Activated naive CD4-positive, alpha-beta T cell treated with anti-CD3 and anti-CD28 coated beads, Interleukin-2, amount 50 U/mL, for 72 hours (primary cell): ENCODE data around the gene CHRNA9. TPM values are rescaled to one million over a fixed set of nuclear protein-coding genes. Genes with fewer than 3 reads are reported as not detected.
"Not testable (repeated sequence)": the region's sequence is repeated elsewhere in the genome, so short reads cannot be mapped to it uniquely, and the experiment has no call there.

Experiments
- ATAC-seq, 2 donors: fragments of 150-1000 bp; cut with Tn5 transposase; 2 replicates each; pipeline ENCODE4 v1.10.0; 2021; ENCODE audit warnings: mild to moderate bottlenecking in 2 of 2, moderate library complexity in 2 of 2
- DNase-seq, 2 donors: peaks; one replicate each; pipeline ENCODE4 v3.0.0; 2021 to 2022; ENCODE audit warnings: low spot score in 2 of 2
- H3K27ac Mint-ChIP-seq, 2 donors: one replicate each; pipeline ENCODE4 v1.8.0; 2022; ENCODE audit warnings: mild to moderate bottlenecking in 2 of 2, mixed read lengths in 2 of 2
- H3K36me3 Mint-ChIP-seq, 2 donors: one replicate each; pipeline ENCODE4 v1.8.0; 2022; ENCODE audit warnings: mixed read lengths in 2 of 2
- H3K9me3 Mint-ChIP-seq, 2 donors: one replicate each; pipeline ENCODE4 v1.8.0; 2022; ENCODE audit warnings: mixed read lengths in 2 of 2
- total RNA-seq, 2 donors: library from RNA; stranded (reverse); gene quantifications; one replicate each; pipeline ENCODE4 v1.2.3, GENCODE V29; 2022

CHRNA9 gene
- total RNA-seq, 2 donors from 2014 or later = not detected

DNA sequence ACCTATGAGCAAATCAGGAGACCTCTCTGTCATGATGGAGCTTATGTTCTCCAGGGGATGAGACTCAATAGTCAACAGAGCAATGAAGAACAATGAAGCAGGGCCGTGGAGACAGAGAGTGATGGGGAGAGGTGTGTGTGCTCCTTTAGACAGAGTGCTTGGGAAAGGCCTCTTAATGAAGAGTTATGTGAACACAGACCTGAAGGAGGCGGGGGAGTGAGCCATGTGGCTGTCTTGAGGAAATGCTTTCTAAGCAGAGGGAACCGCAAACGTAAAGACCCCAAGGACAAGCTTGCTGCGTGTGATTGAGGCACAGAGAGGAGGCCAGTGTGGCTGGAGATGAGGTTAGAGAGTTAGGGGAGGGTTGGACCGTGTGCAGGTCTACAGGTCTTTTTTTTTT is 53.1 kb downstream of the CHRNA9 start:
- no peaks in the 10 kb centered on the region for H3K9me3 Mint-ChIP-seq
- H3K36me3 Mint-ChIP-seq = no peaks in the 10 kb centered on the region
- no peak for DNase-seq
- no peak for ATAC-seq
- H3K27ac Mint-ChIP-seq = no peak overlapping the region

DNA sequence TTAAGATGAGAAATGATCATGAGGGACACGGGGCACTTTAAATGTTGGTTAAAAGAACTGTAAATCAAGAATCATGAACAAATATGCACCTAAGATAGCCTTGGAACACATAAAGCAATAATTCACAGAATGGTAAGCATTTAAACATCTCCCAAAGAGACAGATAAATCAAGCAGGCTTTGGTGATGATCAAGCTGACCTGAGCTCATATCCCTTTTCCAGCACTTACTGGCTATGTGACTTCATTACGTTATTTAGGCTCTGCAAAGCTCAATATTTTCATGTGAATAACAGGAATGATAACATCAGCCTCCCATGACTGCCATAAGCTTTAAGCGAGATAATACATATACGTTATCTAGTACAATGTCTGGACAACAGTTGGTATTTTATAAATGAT is 54.9 kb downstream of the CHRNA9 start:
- H3K9me3 Mint-ChIP-seq = no peaks in the 10 kb centered on the region
- no peak for DNase-seq
- H3K36me3 Mint-ChIP-seq = no peaks in the 10 kb centered on the region
- no peak overlapping the region for H3K27ac Mint-ChIP-seq
- no peak for ATAC-seq

DNA sequence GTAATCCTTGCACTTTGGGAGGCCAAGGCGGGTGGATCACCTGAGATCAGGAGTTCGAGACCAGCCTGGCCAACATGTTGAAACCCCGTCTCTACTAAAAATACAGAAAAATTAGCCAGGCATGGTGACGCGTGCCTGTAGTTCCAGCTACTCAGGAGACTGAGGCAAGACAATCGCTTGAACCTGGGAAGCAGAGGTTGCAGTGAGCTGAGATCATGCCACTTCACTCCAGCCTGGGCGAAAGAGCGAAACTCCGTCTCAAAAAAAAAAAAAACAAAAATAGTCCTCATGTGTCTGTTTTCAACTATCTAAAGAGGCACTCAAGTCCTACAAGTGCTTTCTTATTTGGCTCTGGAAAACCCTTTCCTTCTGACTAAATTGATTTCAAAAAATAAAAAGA is 57.1 kb downstream of the CHRNA9 start:
- not testable (repeated sequence) for H3K9me3 Mint-ChIP-seq, DNase-seq, H3K36me3 Mint-ChIP-seq, H3K27ac Mint-ChIP-seq, ATAC-seq

DNA sequence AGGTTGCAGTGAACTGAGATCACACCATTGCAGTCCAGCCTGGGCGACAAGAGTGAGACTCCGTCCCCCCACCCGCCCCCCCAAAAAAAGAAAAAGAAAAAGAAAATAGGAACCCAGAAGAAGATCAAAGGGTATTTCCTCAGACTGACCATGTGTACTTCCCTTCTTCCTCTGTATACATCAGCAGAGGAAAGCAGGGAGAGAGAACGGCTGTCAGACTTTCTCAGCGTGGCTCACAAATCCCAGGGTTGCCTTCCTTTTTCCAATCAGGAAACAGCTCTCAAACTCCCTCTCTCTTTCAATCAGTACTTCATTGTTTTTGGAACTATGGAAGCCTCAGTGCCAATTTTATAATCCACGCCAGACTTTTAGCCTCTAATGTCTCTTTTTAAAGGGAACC is 59.1 kb downstream of the CHRNA9 start:
- H3K36me3 Mint-ChIP-seq = no peaks in the 10 kb centered on the region
- ATAC-seq (no peak), DNase-seq (no peak)
- no peaks in the 10 kb centered on the region for H3K9me3 Mint-ChIP-seq
- H3K27ac Mint-ChIP-seq = no peak overlapping the region

DNA sequence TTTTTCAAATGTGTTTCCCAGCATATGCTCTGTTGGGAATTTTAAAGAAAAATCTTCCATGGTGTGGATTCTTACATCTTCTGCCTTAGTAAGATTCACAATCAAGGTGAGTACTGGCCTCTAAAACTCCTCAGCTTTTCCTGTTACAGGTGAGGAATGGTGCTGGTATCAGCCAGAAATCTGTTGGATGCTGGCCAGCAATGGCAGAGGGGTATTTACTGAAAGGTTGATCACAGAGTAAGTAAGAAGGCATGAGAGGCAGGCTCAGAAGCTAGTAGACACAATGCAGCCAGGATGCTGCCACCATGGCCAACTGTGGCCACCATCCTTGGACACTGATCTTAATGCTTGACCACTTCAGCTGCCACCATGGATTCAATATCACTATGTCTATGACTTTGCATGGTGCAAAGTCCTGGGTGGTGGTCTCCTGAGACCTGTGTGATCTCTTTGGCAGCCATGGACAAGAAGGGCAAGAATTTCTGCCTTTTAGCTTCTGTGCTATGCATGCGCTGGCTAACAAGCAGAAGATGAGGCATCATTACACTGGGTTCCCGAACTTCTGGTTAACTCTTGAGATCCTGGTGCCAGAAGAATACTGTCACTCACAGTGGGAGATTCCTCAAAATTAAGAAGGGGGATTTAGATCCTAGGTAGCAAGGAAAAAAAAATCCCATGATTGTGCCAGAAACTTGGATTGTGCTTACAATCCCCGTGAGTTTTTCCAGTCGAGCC is 60.2 kb downstream of the CHRNA9 start:
- Mint-ChIP-seq H3K27ac (no peak overlapping the region), H3K36me3 (no peaks in the 10 kb centered on the region), H3K9me3 (no peaks in the 10 kb centered on the region)
- ATAC-seq (no peak), DNase-seq (no peak)

DNA sequence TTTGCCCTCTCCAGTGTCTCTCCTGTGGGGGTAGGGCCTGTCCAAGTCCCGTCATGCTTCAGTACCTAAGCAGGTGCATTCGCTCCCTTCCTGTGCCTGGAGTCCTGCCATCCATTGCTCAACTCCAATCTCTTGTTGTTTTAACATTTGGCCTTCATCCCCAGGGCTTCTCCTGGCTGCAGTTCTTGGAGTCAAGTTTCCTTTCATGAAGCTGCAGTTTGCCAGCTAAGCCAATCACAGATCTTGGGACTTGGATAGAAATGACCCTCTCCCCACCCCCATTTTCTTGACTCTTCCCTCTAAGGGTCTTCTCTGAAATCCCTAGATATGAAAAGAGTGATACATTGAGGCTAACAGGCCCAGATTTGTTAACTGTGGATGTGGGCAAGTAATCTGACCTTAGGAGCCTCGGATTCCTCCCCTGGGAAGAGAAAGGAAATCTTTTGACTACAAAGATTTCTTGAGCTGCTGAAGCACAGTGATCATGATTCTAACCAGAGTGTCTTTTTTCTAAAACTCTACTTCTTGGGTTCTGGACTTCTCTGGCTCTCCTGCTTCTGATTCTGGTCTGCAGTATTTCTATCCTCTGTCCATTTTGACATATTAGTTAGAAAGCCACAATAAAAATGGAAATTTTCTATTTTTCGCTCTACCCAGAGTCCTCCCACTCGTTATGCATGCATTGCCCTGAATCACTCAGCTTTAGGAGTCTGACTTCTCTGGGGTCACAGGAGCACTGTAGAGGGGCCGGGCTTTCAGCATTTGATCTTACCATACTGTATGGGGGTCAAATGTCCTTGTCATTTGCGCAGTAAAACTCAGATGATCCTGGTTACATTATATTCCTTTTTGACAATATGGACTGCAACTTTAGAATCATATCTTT is 61.0 kb downstream of the CHRNA9 start:
- Mint-ChIP-seq H3K36me3 (no peaks in the 10 kb centered on the region), H3K27ac (no peak overlapping the region), H3K9me3 (no peaks in the 10 kb centered on the region)
- no peak for ATAC-seq
- no peak for DNase-seq

DNA sequence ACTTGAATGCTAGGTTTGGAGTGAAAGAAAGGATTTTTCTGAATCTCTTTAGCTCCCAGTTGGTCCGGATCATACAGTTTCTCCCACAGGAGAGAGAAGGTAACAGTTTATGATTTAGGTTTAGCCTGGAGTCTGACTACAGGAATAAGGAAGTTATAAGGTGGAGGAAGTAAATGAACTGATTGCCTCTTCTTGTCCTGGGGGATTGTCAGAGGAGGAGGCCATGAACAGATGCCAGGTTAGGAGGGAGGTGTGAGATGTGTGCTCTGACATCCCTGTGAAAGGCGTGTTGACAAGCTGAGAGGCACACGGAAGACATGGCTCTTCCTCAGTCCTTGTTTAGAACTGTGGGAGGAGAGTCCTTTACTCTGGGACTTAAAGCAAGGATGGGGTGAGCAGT is 64.4 kb downstream of the CHRNA9 start:
- DNase-seq (no peak), ATAC-seq (no peak)
- H3K36me3 Mint-ChIP-seq = no peaks in the 10 kb centered on the region
- no peaks in the 10 kb centered on the region for H3K9me3 Mint-ChIP-seq
- peak overlapping the region in 1 of 2 donors; percentile 44 for H3K27ac Mint-ChIP-seq

DNA sequence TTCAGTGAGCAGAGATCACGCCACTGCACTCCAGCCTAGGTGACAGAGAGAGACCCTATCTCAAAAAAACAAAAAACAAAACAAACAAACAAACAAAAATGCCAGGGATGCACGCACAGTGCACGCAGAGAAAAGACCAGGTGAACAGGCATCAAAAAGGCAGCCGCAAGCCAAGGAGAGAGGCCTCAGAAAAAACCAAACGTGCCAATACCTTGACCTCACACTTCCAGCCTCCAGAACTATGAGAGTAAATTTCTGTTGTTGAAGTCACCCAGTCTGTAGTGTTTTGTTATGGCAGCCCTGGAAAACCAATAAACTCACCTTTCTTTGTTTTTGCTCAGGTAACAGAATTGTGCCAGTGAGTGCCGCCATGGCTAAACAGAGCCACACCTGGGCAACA is 66.0 kb downstream of the CHRNA9 start:
- H3K36me3 Mint-ChIP-seq = peaks cover 7% of the 10 kb centered on the region in 2 donors
- no peak overlapping the region for H3K27ac Mint-ChIP-seq
- H3K9me3 Mint-ChIP-seq = no peaks in the 10 kb centered on the region
- ATAC-seq = no peak
- no peak for DNase-seq

DNA sequence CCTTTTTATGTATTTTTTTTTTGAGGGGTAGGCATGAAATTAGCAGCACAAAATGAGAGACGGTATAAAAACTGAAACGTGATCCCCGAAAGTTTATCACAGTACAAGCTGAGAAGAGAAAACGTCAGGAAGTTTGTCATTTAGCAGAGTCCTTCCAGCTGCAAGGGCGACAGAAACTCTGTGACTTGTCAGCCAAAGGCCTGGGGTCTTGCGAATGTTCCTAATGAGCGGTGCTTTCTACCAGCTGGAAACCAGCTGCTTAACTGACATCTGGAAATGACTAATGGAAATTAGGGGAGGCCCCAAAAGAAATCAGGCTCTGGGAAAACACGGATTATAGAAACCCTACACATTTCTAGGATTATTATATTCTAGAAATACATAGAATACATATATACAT is 66.5 kb downstream of the CHRNA9 start:
- peaks cover 9 to 12% of the 10 kb centered on the region in 2 donors for H3K36me3 Mint-ChIP-seq
- DNase-seq = no peak
- no peak for ATAC-seq

DNA sequence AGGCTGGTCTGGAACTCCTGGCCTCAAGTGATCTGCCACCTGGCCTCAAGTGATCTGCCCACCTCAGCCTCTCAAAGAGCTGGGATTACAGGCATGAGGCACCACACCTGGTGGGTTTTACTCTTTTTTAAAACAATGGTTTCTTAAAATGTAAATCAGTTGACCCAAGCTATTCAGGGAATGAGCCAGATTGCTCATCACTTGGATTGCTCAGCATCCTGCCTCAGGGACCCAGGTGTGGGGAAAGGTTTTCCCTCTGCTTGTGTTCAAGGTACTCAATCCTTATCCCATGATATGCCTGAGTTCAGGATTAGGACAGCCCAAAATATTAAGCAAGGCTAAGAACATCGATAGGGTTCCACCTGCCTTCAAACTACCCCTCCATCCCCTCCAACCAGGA is 67.4 kb downstream of the CHRNA9 start:
- DNase-seq (no peak), ATAC-seq (no peak)
- no peak overlapping the region for H3K27ac Mint-ChIP-seq
- H3K36me3 Mint-ChIP-seq = peaks cover 14 to 20% of the 10 kb centered on the region in 2 donors
- peaks cover under 1 to 6% of the 10 kb centered on the region in 2 donors for H3K9me3 Mint-ChIP-seq

More for the DNA sequence above, 66.5 kb downstream of the CHRNA9 start:
- Mint-ChIP-seq H3K27ac (no peak overlapping the region), H3K9me3 (no peaks in the 10 kb centered on the region)

DNA sequence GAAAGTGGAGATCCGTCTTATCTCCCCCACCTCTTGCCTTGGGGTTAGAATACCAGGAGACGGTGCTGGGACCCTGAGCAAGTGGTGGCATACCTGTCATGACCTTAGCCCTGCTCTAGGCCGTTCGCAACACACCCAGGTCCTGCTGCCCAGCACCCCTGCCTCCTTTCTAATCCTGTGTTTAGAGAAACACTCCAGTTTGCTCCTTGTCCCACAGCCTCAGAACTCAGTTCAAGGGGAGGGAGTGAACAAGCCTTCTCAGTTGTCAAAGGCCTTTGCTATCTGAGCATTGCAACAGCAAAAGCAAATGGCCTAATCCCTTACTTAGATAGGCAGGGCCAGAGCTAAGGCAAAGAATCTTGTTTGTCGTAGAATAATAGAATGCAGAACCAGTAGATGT is 67.9 kb downstream of the CHRNA9 start:
- DNase-seq = no peak
- no peak overlapping the region for H3K27ac Mint-ChIP-seq
- peaks cover 18 to 25% of the 10 kb centered on the region in 2 donors for H3K36me3 Mint-ChIP-seq
- H3K9me3 Mint-ChIP-seq = peaks cover 5 to 11% of the 10 kb centered on the region in 2 donors
- no peak for ATAC-seq

Other genes with a start within 250 kb of the CHRNA9 start
- 10 to 100 TPM; 81.2 to 82.9 TPM for gene RHOH, start 138.3 kb upstream of the CHRNA9 start, total RNA-seq